GM23338 (cell line): ENCODE measurements around the gene FGF8.

Experiments used
- JUNB ChIP-seq: IDR thresholded peaks from one replicate; pipeline ENCODE4 v1.6.1; 2016; ENCODE audit warnings: antibody characterized with exemption; ENCODE audit not compliant: unreplicated experiment
- TF ChIP-seq, protein P1 (sequence below): IDR thresholded peaks from one replicate; pipeline ENCODE4 v1.6.1; 2018; ENCODE audit warnings: antibody characterized with exemption; ENCODE audit not compliant: unreplicated experiment
- TF ChIP-seq, protein P2 (sequence below), 2 experiments: fragments of 200-600 bp in 1 of 2; sonication (generic) in 1 of 2; conservative IDR thresholded peaks; 2 replicates each; pipeline versions ENCODE4 v1.5.1 to v1.6.1; 2016 to 2017; ENCODE audit warnings: antibody characterized with exemption in 2 of 2, low read depth in 2 of 2, mild to moderate bottlenecking in 2 of 2, moderate library complexity in 1 of 2

DNA sequence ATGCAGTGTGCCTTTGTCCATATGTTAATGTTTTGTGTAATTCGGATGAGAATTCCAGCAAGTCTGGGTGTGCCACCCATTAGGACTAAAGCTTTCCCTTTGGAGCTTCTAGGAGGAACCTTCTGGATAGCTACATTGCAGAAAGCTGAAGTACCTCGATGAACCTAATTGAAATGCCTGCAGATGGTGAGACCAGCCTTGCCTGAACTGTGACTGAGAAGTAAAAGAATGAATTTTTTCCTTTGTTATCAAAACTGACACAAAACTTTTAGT is 49.9 kb downstream of the FGF8 start:
- TF ChIP-seq, protein P1, sequence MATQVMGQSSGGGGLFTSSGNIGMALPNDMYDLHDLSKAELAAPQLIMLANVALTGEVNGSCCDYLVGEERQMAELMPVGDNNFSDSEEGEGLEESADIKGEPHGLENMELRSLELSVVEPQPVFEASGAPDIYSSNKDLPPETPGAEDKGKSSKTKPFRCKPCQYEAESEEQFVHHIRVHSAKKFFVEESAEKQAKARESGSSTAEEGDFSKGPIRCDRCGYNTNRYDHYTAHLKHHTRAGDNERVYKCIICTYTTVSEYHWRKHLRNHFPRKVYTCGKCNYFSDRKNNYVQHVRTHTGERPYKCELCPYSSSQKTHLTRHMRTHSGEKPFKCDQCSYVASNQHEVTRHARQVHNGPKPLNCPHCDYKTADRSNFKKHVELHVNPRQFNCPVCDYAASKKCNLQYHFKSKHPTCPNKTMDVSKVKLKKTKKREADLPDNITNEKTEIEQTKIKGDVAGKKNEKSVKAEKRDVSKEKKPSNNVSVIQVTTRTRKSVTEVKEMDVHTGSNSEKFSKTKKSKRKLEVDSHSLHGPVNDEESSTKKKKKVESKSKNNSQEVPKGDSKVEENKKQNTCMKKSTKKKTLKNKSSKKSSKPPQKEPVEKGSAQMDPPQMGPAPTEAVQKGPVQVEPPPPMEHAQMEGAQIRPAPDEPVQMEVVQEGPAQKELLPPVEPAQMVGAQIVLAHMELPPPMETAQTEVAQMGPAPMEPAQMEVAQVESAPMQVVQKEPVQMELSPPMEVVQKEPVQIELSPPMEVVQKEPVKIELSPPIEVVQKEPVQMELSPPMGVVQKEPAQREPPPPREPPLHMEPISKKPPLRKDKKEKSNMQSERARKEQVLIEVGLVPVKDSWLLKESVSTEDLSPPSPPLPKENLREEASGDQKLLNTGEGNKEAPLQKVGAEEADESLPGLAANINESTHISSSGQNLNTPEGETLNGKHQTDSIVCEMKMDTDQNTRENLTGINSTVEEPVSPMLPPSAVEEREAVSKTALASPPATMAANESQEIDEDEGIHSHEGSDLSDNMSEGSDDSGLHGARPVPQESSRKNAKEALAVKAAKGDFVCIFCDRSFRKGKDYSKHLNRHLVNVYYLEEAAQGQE = no peak
- TF ChIP-seq, protein P2, sequence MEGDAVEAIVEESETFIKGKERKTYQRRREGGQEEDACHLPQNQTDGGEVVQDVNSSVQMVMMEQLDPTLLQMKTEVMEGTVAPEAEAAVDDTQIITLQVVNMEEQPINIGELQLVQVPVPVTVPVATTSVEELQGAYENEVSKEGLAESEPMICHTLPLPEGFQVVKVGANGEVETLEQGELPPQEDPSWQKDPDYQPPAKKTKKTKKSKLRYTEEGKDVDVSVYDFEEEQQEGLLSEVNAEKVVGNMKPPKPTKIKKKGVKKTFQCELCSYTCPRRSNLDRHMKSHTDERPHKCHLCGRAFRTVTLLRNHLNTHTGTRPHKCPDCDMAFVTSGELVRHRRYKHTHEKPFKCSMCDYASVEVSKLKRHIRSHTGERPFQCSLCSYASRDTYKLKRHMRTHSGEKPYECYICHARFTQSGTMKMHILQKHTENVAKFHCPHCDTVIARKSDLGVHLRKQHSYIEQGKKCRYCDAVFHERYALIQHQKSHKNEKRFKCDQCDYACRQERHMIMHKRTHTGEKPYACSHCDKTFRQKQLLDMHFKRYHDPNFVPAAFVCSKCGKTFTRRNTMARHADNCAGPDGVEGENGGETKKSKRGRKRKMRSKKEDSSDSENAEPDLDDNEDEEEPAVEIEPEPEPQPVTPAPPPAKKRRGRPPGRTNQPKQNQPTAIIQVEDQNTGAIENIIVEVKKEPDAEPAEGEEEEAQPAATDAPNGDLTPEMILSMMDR (conservative IDR thresholded peaks at IDR 0.05; ENCODE audit: low read depth in 2 of 2) = no peak
- TF ChIP-seq JUNB = no peak
